Endodermal cell (in vitro differentiated cells): ENCODE measurements around the gene CEP164. TPM values are rescaled to one million over a fixed set of nuclear protein-coding genes. Genes with fewer than 3 reads are reported as not detected.

Experiments used
- DNase-seq: peaks from one replicate; pipeline ENCODE4 v3.0.0-alpha.2; 2017
- H3K27ac ChIP-seq: 2 replicates; pipeline ENCODE4 v1.5.1; 2013; ENCODE audit warnings: mild to moderate bottlenecking, low read depth, low read length, moderate library complexity
- H3K27me3 ChIP-seq: 2 replicates; pipeline ENCODE4 v1.6.1; 2013; ENCODE audit warnings: mild to moderate bottlenecking, low read length, moderate library complexity; ENCODE audit not compliant: insufficient read depth, control insufficient read depth, poor library complexity, severe bottlenecking
- H3K36me3 ChIP-seq: 2 replicates; pipeline ENCODE4 v1.7.0; 2013; ENCODE audit warnings: mild to moderate bottlenecking, low read length, moderate library complexity; ENCODE audit not compliant: control insufficient read depth, insufficient read depth
- H3K4me1 ChIP-seq: one replicate; pipeline ENCODE4 v1.7.0; 2013; ENCODE audit warnings: low read length; ENCODE audit not compliant: control insufficient read depth, insufficient read depth
- H3K4me3 ChIP-seq: 2 replicates; pipeline ENCODE4 v1.5.1; 2013; ENCODE audit warnings: mild to moderate bottlenecking, low read length, moderate library complexity
- H3K9ac ChIP-seq: 2 replicates; pipeline ENCODE4 v1.6.1; 2013; ENCODE audit warnings: mild to moderate bottlenecking, low read length, moderate library complexity; ENCODE audit not compliant: poor library complexity, severe bottlenecking; ENCODE audit errors: extremely low read depth
- H3K9me3 ChIP-seq: 2 replicates; pipeline ENCODE4 v1.6.1; 2013; ENCODE audit warnings: mild to moderate bottlenecking, low read length, moderate library complexity; ENCODE audit not compliant: control insufficient read depth
- H3K27ac Mint-ChIP-seq: 2 replicates; pipeline ENCODE4 v1.8.0; 2020; ENCODE audit warnings: mixed read lengths
- H3K27me3 Mint-ChIP-seq: 2 replicates; pipeline ENCODE4 v1.8.0; 2021; ENCODE audit warnings: mild to moderate bottlenecking, mixed read lengths; ENCODE audit not compliant: insufficient read depth
- H3K36me3 Mint-ChIP-seq: 2 replicates; pipeline ENCODE4 v1.8.0; 2020; ENCODE audit warnings: low read depth, mixed read lengths
- H3K4me1 Mint-ChIP-seq: 2 replicates; pipeline ENCODE4 v1.8.0; 2020; ENCODE audit warnings: mixed read lengths
- H3K4me3 Mint-ChIP-seq: 2 replicates; pipeline ENCODE4 v1.8.0; 2020; ENCODE audit warnings: mild to moderate bottlenecking, moderate library complexity, mixed read lengths
- H3K9me3 Mint-ChIP-seq: 2 replicates; pipeline ENCODE4 v1.8.0; 2020; ENCODE audit warnings: mild to moderate bottlenecking, mixed read lengths
- CTCF ChIP-seq: fragments of 200-600 bp; sonication (generic); conservative IDR thresholded peaks from 2 replicates; pipeline ENCODE4 v1.5.0; 2021; ENCODE audit warnings: antibody characterized with exemption, mild to moderate bottlenecking
- WGBS, 2 experiments: methylation state at CpG; one replicate each; pipeline versions ENCODE4 v1.1.5 to v1.1.7; 2013; ENCODE audit warnings: missing lambda C conversion rate in 2 of 2, mixed read lengths in 1 of 2; ENCODE audit not compliant: insufficient coverage in 1 of 2, insufficient read length in 1 of 2; 5-methylcytosine and 5-hydroxymethylcytosine counted together
- total RNA-seq, 2 donors: library from RNA; stranded (reverse); fragmentation: NEBNext Ultra II Directional in 1 of 2; extraction: Animal tissue kit (Norgen Biotek cat#: 25700) in 1 of 2; gene quantifications; 2 replicates in 1 of 2; 3 replicates in 1 of 2; pipeline ENCODE4 v1.2.1, GENCODE V29; 2021

The CEP164 gene
- total RNA-seq, 2 donors from 2014 or later, result 32.7 to 33.6 TPM

DNA sequence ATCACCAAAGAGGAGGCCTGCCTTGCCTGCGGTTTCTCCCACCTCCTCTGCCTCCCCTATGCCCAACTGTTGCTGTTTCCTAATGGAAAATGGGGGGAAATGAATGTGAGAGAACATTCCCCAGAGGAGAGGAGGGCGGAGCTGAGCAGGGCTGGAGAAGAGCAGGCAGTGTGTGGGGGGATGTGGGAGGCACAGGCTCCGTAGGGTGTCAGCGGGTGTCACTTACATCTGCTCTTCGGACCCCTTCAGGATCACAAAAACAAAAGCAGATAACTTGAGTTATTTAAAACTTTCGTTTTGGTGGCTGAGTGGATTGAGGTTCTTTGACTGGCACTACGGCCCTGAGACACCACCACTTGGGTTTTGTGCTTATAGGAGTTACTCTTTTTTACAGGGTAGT lies 93.8 kb downstream of the CEP164 start:
- no peak overlapping the region for H3K27ac Mint-ChIP-seq
- 95 to 96% methylated on average over 5 to 7 of the region's 7 CpGs for WGBS, 2 experiments

GRCh38 chr11:117423046-117423575 lies 95.5 kb downstream of the CEP164 start:
- H3K9ac ChIP-seq, result no peak overlapping the region
- H3K4me3 Mint-ChIP-seq, result no peak overlapping the region
- no peak overlapping the region for H3K27ac ChIP-seq
- H3K27me3 Mint-ChIP-seq, result peaks cover 27% of the 10 kb centered on the region
- H3K27ac Mint-ChIP-seq, result no peak overlapping the region
- no peak for TF ChIP-seq CTCF
- DNase-seq, result peak; percentile 26
- no peaks in the 10 kb centered on the region for H3K36me3 ChIP-seq
- no peaks in the 10 kb centered on the region for H3K9me3 Mint-ChIP-seq
- peaks cover 29% of the 10 kb centered on the region for H3K27me3 ChIP-seq
- H3K4me1 ChIP-seq, result no peaks in the 10 kb centered on the region
- H3K4me1 Mint-ChIP-seq, result peaks cover 14% of the 10 kb centered on the region
- 88 to 89% methylated on average over 9 to 14 of the region's 14 CpGs for WGBS, 2 experiments
- H3K4me3 ChIP-seq, result no peak overlapping the region
- H3K36me3 Mint-ChIP-seq, result no peaks in the 10 kb centered on the region
- H3K9me3 ChIP-seq, result no peaks in the 10 kb centered on the region

More for the DNA sequence above, 93.8 kb downstream of the CEP164 start:
- H3K27ac ChIP-seq, result no peak overlapping the region
- no peaks in the 10 kb centered on the region for H3K36me3 Mint-ChIP-seq
- no peaks in the 10 kb centered on the region for H3K36me3 ChIP-seq
- H3K9me3 Mint-ChIP-seq, result no peaks in the 10 kb centered on the region
- H3K27me3 ChIP-seq, result peaks cover 14% of the 10 kb centered on the region
- no peak overlapping the region for H3K4me3 ChIP-seq
- no peak overlapping the region for H3K9ac ChIP-seq
- H3K4me3 Mint-ChIP-seq, result no peak overlapping the region
- TF ChIP-seq CTCF, result no peak
- DNase-seq, result peak; percentile 35
- peaks cover 19% of the 10 kb centered on the region for H3K4me1 Mint-ChIP-seq
- H3K9me3 ChIP-seq, result no peaks in the 10 kb centered on the region
- H3K4me1 ChIP-seq, result peaks cover 7% of the 10 kb centered on the region
- peaks cover 12% of the 10 kb centered on the region for H3K27me3 Mint-ChIP-seq

- peaks cover 27% of the 10 kb centered on the region for H3K27me3 Mint-ChIP-seq
- no peak for TF ChIP-seq CTCF
- no peak overlapping the region for H3K27ac Mint-ChIP-seq
- peaks cover 24% of the 10 kb centered on the region for H3K4me1 Mint-ChIP-seq
- H3K9me3 ChIP-seq, result no peaks in the 10 kb centered on the region
- H3K27ac ChIP-seq, result no peak overlapping the region
- H3K9me3 Mint-ChIP-seq, result no peaks in the 10 kb centered on the region
- peak; percentile 17 for DNase-seq
- H3K4me1 ChIP-seq, result peaks cover under 1% of the 10 kb centered on the region
- no peak overlapping the region for H3K4me3 Mint-ChIP-seq
- no peak overlapping the region for H3K4me3 ChIP-seq
- WGBS, 2 experiments, result 76 to 79% methylated on average over 2 to 4 of the region's 4 CpGs
- H3K27me3 ChIP-seq, result peaks cover 29% of the 10 kb centered on the region
- H3K36me3 ChIP-seq, result no peaks in the 10 kb centered on the region
- no peaks in the 10 kb centered on the region for H3K36me3 Mint-ChIP-seq
- no peak overlapping the region for H3K9ac ChIP-seq
Observed at GRCh38 chr11:117424781-117425180, 97.1 kb downstream of the CEP164 start.
